SH-SY5Y (cell line): Measurements from ENCODE around the gene CENPK.

Experiments used
- GATA2 ChIP-seq: IDR thresholded peaks from 2 replicates; pipeline ENCODE4 v1.6.1; 2011; ENCODE audit warnings: mild to moderate bottlenecking, low read depth, low read length
- GATA3 ChIP-seq: IDR thresholded peaks from 2 replicates; pipeline ENCODE4 v1.6.1; 2011; ENCODE audit warnings: low read depth, mild to moderate bottlenecking, low read length, moderate library complexity

Gene CENPK, protein sequence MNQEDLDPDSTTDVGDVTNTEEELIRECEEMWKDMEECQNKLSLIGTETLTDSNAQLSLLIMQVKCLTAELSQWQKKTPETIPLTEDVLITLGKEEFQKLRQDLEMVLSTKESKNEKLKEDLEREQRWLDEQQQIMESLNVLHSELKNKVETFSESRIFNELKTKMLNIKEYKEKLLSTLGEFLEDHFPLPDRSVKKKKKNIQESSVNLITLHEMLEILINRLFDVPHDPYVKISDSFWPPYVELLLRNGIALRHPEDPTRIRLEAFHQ

DNA sequence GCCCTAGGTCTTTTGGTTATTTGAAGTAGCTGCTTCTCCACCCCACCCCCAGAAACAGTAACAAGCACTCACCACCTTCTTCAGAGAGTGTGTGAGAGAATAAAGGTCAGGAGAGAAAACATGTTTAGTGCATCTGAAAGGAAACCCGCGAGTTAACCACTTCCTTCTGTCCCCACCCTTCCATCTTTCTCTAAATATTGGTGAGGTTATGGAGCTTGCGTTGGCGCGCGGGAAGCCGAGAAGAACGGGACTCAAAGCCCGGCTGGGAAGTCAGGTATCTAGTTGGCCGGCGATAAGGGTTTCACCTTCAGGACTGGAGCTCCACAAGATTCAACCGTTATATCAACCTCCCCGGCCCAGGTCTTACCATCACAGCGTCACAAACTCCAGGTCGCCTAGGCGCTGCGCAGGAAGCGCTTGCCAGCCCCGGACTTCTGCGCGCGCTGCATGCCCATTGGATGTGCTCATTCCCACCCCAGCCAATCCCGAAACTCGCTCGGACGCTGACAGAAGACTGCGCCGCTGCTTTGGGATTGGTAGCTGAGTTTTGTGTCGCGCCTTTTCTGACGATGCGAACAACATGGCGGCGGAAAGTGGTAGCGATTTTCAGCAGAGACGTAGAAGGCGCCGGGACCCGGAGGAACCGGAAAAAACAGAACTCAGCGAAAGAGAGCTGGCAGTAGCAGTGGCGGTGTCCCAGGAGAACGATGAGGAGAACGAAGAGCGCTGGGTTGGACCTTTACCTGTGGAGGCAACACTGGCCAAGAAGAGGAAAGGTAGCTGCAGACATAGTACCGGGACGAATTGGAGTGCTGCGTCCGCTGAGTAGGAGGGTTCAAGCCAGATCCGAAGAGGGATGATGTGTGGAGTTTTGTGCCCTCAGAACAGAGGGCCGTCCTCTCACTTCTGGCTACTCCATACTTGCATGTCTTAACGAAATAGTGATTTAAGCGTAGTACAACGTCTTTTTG lies at the start of gene CENPK, which contains the start of gene PPWD1:
Gene CENPK (minus strand): TSS at position 438 of the 971 bp plus-strand sequence. CDS start 8,261 bp downstream, outside the sequence.
Gene PPWD1 (plus strand): TSS at position 566 of the 971 bp plus-strand sequence. CDS start 15 bp downstream, at position 581.
- TF ChIP-seq GATA2: no peak
- TF ChIP-seq GATA3: no peak

DNA sequence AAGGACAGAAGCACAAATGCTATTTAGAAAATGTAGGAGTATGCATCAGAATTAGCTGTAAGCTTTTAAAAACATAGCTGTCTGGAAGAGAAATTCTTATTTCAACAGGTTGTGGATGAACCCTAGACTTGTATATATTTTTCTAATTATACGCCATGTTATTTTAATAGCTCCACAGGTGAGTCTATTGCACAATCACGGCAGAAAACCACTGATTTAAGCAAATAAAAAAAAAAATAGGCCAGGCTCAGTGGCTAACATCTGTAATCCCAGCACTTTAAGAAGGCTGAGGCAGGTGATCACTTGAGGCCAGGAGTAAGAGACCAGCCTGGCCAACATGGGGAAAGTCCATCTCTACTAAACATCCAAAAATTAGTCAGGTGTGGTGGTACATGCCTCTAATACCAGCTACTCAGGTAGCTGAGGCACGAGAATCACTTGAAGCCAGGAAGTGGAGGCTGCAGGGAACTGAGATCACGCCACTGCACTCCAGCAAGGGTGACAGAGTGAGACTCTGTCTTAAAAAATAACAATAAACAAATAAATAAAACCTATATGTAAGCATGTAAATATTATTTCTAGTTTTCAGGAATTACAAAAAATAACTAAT lies 49.4 kb upstream of the CENPK start:
- no peak for TF ChIP-seq GATA3

DNA sequence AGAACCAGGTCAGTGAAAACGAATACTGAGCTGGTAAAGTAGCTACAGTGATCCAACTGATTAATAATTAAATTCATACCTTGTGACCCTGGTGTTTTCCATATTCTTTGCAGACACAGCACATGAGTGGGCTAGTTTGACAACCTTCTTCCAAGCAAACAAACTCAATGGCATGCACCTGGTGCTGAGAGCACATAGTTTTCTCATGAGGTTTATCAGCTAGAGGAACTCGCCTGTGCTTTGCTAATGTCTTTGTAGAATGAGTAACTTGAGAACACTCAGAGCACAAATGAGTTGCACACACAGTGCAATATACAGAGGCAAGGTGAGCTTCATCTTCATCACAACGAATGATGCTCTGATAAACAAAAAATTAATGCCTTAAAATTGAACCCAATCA lies 48.6 kb upstream of the CENPK start:
- TF ChIP-seq GATA2 (no peak), GATA3 (no peak)

DNA sequence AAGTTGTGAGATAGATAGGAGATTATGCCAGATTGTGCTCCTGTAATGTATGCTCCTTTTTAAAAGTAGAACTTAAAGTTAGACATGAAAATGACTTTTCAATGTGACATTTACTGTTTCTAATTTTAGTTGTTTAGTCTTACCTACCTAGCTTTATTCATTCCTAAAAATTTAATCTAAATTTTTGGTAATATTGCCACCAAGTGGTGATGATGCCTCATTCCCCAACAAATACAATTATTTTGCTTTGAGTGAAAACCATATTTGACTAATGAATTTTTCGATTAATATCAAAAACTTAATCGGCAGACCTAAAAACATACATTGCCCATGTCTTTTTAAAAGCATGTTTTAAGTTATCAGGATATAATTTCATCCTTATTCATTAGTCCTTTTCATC lies 25.7 kb upstream of the CENPK start:
- TF ChIP-seq GATA3 (no peak), GATA2 (no peak)

DNA sequence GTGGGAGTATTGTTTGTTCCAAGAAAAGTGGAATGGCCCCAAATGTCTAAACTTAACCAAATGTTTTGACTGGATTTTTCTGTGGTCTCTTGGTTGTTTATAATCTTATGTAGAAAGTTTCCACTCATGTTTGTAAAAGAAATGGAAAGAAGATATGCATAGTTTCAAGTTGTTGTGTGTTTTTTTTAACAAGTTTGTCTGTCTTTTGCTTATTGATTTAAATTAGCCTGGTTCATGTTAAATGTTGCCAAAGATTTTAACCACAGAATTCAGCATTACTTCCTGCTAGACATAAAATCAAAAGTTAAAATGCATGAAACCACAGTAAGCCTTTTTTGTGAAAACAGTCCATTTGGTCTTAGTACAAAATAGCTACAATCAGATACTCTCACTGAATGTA lies 14.2 kb upstream of the CENPK start:
- no peak for TF ChIP-seq GATA3
- no peak for TF ChIP-seq GATA2

DNA sequence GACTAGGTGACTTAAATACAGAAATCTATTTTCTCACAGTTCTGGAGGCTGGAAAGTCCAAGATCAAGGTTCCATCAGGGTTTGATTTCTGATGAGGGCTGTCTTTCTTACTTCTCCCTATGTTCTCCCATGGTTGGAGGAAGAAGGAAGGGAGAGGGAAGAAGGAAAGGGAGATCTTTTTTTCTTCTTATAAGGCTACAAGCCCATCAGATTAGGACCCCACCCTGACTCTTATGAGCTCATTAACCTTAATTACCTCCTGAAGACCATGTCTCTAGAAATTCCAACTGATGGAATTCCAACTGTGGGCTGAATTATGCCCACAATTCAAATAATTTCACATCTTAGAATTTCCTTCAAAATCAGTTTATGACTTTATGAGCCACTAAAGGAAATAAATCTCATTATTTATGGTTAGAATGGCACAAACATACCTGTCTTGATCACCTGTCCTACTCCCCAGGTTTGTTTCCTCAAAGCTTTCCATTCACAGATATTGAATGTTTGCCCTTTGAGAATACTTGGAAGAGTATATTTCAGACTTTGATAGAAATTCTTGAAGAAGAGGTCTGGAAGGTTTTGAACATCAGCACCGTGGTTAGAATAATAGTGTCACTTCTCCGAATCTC lies 7.7 kb upstream of the CENPK start:
- TF ChIP-seq GATA2 (no peak), GATA3 (no peak)

DNA sequence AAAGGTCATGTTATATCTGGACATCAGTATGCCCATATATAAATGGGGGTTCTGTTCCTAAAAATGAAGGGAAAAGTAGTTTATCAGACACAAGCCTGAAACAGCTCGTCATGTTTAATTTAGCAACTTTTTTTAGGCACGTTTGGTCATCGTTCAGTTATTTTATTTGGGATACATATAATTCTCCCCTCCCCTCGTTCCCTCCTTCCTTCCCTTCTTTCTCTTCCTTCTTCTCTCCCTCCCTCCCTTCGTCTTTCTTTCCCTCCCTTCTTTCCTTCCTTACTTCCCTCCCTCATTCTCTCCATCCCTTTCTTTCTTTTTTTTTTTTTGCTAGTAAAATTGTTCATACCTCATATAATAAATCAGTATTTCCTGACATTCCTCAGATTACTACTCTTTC lies 3.5 kb upstream of the CENPK start:
- TF ChIP-seq GATA3 (no peak), GATA2 (no peak)

DNA sequence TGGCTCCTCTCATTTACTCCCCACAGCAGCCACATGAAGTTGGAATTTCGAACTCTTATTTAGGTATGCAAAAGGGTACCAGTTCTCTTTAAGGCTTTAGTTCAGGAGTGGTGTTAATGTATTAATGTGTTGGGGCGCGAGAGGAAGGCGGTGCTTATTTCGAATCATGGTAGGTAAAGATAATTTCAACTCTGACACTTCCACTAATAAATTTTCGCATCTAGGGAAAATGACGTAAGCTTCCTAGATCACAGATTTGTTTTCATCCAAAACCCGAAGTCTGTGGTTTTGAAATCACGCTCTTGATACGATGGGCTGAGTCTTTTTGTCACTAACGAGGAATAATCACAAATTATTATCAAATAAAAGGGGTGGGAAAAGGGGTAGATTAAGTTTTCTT lies 809 bp upstream of the CENPK start:
- no peak for TF ChIP-seq GATA3
- TF ChIP-seq GATA2: no peak

DNA sequence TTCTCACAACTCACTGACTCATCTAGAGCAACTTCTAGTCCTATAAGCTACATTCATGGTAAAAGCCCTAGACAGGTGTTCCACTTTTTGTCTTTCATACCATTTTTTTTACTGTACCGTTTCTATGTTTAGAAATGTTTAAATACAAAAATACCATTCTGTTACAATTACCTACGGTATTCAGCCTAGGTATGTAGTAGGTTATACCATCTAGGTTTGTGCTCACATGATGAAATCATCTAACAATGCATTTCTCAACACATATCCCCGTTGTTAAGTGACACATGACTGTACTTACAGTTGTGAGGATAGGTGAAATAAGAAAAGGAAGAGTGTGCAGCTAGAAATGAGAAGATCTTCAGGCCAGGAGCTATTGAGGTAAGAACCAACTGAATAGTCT lies 6.2 kb downstream of the CENPK start:
- TF ChIP-seq GATA2 (no peak), GATA3 (no peak)

DNA sequence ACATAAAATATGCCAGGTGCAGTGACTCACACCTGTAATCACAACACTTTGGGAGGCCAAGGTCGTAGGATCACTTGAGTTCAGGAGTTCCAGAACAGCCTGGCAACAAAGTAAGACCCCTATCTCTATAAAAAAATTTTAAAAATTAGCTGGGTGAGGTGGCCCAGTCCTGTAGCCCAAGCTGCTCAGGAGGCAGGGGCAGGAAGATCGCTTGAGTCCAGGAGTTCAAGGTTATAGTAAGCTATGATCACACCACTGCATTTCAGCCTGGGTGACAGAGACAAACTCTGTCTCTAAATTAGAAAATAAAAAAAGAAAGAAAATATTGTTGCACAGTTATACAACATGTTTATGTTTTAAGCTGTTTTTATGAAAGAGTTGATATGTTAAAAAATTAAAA lies 6.8 kb downstream of the CENPK start:
- TF ChIP-seq GATA2 (no peak), GATA3 (no peak)

DNA sequence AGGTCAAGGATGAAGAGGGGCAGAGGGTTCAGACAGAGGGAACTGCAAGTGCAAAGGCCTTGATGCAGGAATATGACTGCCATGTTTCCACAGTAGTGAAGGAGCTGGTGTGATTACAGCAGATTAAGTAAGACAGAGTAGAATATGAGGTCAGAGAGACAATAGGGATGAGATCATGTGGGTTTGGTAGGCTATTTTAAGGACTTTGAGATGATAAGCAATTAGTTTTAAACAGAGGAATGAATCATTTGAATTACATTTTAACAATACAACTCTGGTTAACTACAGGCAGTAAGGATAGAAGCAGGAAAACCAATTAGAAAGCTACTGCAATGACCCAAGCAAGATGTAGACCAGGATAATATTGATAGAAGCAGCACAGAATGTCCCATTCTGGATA lies 7.7 kb downstream of the CENPK start:
- no peak for TF ChIP-seq GATA2

DNA sequence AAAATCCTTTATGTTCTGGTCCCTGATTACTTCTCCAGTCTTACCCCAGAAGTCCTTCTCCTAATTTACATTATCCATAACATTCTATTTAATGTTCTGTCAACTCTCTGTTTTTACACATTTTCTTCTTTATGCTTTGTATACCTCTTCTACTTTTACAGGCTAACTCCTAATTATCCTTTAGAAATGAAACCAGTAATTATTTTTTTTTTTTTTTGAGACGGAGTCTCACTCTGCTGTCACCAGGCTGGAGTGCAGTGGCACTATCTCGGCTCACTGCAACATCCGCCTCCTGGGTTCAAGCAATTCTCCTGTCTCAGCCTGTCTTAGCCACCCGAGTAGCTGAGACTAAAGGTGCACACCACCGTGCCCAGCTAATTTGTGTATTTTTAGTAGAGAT lies 9.0 kb downstream of the CENPK start:
- no peak for TF ChIP-seq GATA2
- no peak for TF ChIP-seq GATA3

DNA sequence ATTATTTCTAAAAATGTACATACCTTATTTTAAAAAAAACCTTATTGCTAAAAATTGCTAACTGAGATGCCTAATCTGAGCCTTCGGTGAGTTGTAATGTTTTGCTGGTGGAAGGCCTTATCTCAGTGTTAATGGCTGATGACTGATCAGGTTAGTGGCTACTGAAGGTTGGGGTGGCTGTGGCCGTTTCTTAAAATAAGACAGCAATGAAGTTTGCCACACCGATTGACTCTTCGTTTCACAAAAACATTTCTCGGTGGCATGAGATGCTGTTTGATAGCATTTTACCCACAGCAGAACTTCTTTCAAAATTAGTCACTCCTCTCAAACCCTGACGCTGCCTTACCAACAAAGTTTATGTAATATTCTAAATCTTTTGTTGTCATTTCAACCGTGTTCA lies 14.7 kb downstream of the CENPK start:
- TF ChIP-seq GATA2 (no peak), GATA3 (no peak)

DNA sequence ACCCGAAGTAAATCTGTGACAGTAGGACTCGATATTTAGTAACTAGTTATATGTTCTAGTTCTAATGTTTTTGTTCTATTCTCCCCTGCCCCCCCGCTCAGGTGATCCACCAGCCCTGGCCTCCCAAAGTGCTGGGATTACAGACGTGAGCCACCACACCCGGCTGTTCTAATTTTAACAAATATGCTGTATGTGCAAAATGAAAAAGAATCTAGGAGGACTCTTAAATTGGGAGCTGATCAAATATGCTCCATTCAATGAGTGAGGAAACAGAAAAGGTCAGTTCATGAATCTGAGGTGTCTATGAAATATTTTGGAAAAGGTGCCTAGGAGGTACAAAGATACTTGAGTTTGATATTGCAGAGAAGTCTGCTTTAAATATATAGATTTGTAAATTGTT lies 16.8 kb downstream of the CENPK start:
- no peak for TF ChIP-seq GATA2
